HepG2 (cell line): ENCODE measurements around the gene STC2. TPM values are rescaled to one million over a fixed set of nuclear protein-coding genes. Genes with fewer than 3 reads are reported as not detected.
A peak's percentile ranks its signal among the peaks of the same experiment; 100 is the strongest.

Source experiments
- AGO2 ChIP-seq: fragments of 200-400 bp; formaldehyde crosslinking; optimal IDR thresholded peaks from 2 replicates; pipeline ENCODE3; 2017; ENCODE audit warnings: mild to moderate bottlenecking, low read depth, low read length, moderate library complexity
- AKNA ChIP-seq: sonication (generic); formaldehyde crosslinking; IDR thresholded peaks from 2 replicates; pipeline ENCODE4 v1.4.0; 2020; ENCODE audit warnings: missing genetic modification reagents, borderline replicate concordance
- ATF4 ChIP-seq, 2 experiments: fragments of 450-650 bp in 1 of 2; sonication (generic) in 1 of 2; formaldehyde crosslinking; IDR thresholded peaks; 2 replicates each; pipeline versions ENCODE4 v1.5.0 to v1.8.0; 2020 to 2022; ENCODE audit warnings: mild to moderate bottlenecking in 1 of 2, missing genetic modification reagents in 1 of 2
- EP300 ChIP-seq, 3 experiments: sonication (generic) in 1 of 3; formaldehyde crosslinking in 1 of 3; IDR thresholded peaks; 2 replicates each; pipeline versions ENCODE4 v1.5.1 to v1.6.1; 2011 to 2020; ENCODE audit warnings: low read depth in 2 of 3, low read length in 2 of 3, borderline replicate concordance in 1 of 3, improper control_type of control experiment in 1 of 3, mild to moderate bottlenecking in 1 of 3, missing genetic modification reagents in 1 of 3, moderate library complexity in 1 of 3
- KLF11 ChIP-seq: IDR thresholded peaks from 2 replicates; pipeline ENCODE4 v1.6.1; 2016; ENCODE audit warnings: missing compliant biosample characterization
- NFAT5 ChIP-seq: sonication (generic); formaldehyde crosslinking; IDR thresholded peaks from 2 replicates; pipeline ENCODE4 v1.4.0; 2020; ENCODE audit warnings: missing genetic modification reagents
- NFYB ChIP-seq: sonication (generic); formaldehyde crosslinking; IDR thresholded peaks from 2 replicates; pipeline ENCODE4 v1.4.0; 2020; ENCODE audit warnings: missing genetic modification reagents
- NR0B2 ChIP-seq: sonication (generic); formaldehyde crosslinking; IDR thresholded peaks from 2 replicates; pipeline ENCODE4 v1.4.0; 2020; ENCODE audit warnings: mild to moderate bottlenecking, missing genetic modification reagents
- RARA ChIP-seq: IDR thresholded peaks from 2 replicates; pipeline ENCODE4 v1.6.1; 2016; ENCODE audit warnings: missing genetic modification reagents, missing compliant biosample characterization
- SAP130 ChIP-seq: IDR thresholded peaks from 2 replicates; pipeline ENCODE4 v1.6.1; 2016; ENCODE audit warnings: low read depth
- ZBTB7A ChIP-seq: sonication (generic); formaldehyde crosslinking; IDR thresholded peaks from 2 replicates; pipeline ENCODE4 v1.8.0; 2022; ENCODE audit warnings: mild to moderate bottlenecking, missing genetic modification reagents
- ZNF10 ChIP-seq: sonication (generic); formaldehyde crosslinking; IDR thresholded peaks from 2 replicates; pipeline ENCODE4 v1.4.0; 2020; ENCODE audit warnings: mild to moderate bottlenecking, low read depth, missing genetic modification reagents, borderline replicate concordance
- ZNF367 ChIP-seq: sonication (generic); formaldehyde crosslinking; IDR thresholded peaks from 2 replicates; pipeline ENCODE4 v1.4.0; 2020; ENCODE audit warnings: missing genetic modification reagents, borderline replicate concordance
- ZNF550 ChIP-seq: sonication (generic); formaldehyde crosslinking; IDR thresholded peaks from 2 replicates; pipeline ENCODE4 v1.4.0; 2020; ENCODE audit warnings: mild to moderate bottlenecking, missing genetic modification reagents, borderline replicate concordance
- ZNF557 ChIP-seq: sonication (generic); formaldehyde crosslinking; IDR thresholded peaks from 2 replicates; pipeline ENCODE4 v1.4.0; 2020; ENCODE audit warnings: missing genetic modification reagents
- ZNF589 ChIP-seq: sonication (generic); formaldehyde crosslinking; conservative IDR thresholded peaks from 2 replicates; pipeline ENCODE4 v1.8.0; 2022; ENCODE audit warnings: mild to moderate bottlenecking, moderate library complexity, missing genetic modification reagents
- ZNF644 ChIP-seq: IDR thresholded peaks from 2 replicates; pipeline ENCODE4 v1.6.1; 2016; ENCODE audit warnings: low read depth
- polyA plus RNA-seq, 8 experiments: library from polyadenylated mRNA; depleted of rRNA in 3 of 8; stranded (reverse) in 7 of 8; unstranded in 1 of 8; fragments of >200 nt; fragmentation: Illumina TruSeq in 4 of 8; extraction: Trizol in 4 of 8; gene quantifications; 2 replicates each; pipeline versions ENCODE4 v1.2.1 to v1.2.3, GENCODE V29; 2011 to 2016; ENCODE audit warnings: low read depth in 4 of 8, missing spikeins in 1 of 8, mixed read lengths in 1 of 8; ENCODE audit not compliant: insufficient read depth in 1 of 8
- total RNA-seq, 5 experiments: library from RNA; depleted of rRNA; stranded (reverse); fragments of >200 nt; fragmentation: Illumina TruSeq; extraction: Trizol; gene quantifications; 2 replicates each; pipeline ENCODE4 v1.2.3, GENCODE V29; 2016; ENCODE audit warnings: low read depth in 1 of 5

Gene STC2
- total and polyA plus RNA-seq, 2 of the 13 experiments (the other 11 are each of a cell fraction or from before 2014, with no cell fraction given), result 27.1 to 69.2 TPM

GRCh38 chr5:173329491-173330337 is 1.5 kb upstream of the STC2 start (continued):
- TF ChIP-seq ATF4 (CRISPR knock-in tag; IDR thresholded peaks at IDR 0.05) (peak; percentile 88 to 99), KLF11 (CRISPR knock-in tag) (0 out of 2 replicates have a peak, but pooled peaks have one; percentile 36), RARA (CRISPR knock-in tag) (peak; percentile 74), AGO2 (peak; percentile 71), ZNF10 (CRISPR knock-in tag) (no peak), ZNF589 (CRISPR knock-in tag) (no peak), AKNA (CRISPR knock-in tag) (no peak), ZNF550 (CRISPR knock-in tag) (no peak), ZBTB7A (CRISPR knock-in tag) (peak; percentile 68), ZNF644 (CRISPR knock-in tag) (no peak), NR0B2 (CRISPR knock-in tag) (no peak), ZNF557 (CRISPR knock-in tag) (no peak), SAP130 (peak; percentile 75), NFAT5 (no peak), ZNF367 (CRISPR knock-in tag) (no peak; the same call in 1 of the 2 replicates), EP300 (IDR thresholded peaks at IDR 0.05; ENCODE audit: low read depth in 2 of 2, low read length in 2 of 2) (peak in 1 of 2 experiments; percentile 33; a peak in 2 of 4 replicates), EP300 (CRISPR knock-in tag; IDR thresholded peaks at IDR 0.05; ENCODE audit: borderline replicate concordance) (peak; percentile 58; the same call in 1 of the 2 replicates), NFYB (CRISPR knock-in tag) (no peak)
